Dermis microvascular lymphatic vessel endothelial cell (primary cell): ENCODE measurements around the gene PPP4R3B. TPM values are rescaled to one million over a fixed set of nuclear protein-coding genes. Genes with fewer than 3 reads are reported as not detected.
A peak's percentile ranks its signal among the peaks of the same experiment; 100 is the strongest.

Source experiments
- DNase-seq, 2 donors: peaks; one replicate each; pipeline versions ENCODE4 v3.0.0 to v3.0.0-alpha.2; 2010; ENCODE audit warnings: low read depth in 2 of 2
- total RNA-seq: library from RNA; depleted of rRNA; stranded (reverse); fragments of >200 nt; gene quantifications from 2 replicates; pipeline ENCODE4 v1.2.1, GENCODE V29; 2014

PPP4R3B gene
- 33.6 and 36.9 TPM in 2 replicates for total RNA-seq

- peak; percentile 99 to 100 for DNase-seq
Measured at GRCh38 chr2:55617175-55618024, at the start of gene PPP4R3B. Gene PPP4R3B, minus strand, starts transcription at chr2:55617622. Its CDS starts 337 bp downstream, at chr2:55617285.

GRCh38 chr2:55653255-55653654 is 35.8 kb upstream of the PPP4R3B start:
- DNase-seq: no peak

GRCh38 chr2:55649211-55649610 is 31.8 kb upstream of the PPP4R3B start:
- peak; percentile 61 to 74 for DNase-seq

DNA sequence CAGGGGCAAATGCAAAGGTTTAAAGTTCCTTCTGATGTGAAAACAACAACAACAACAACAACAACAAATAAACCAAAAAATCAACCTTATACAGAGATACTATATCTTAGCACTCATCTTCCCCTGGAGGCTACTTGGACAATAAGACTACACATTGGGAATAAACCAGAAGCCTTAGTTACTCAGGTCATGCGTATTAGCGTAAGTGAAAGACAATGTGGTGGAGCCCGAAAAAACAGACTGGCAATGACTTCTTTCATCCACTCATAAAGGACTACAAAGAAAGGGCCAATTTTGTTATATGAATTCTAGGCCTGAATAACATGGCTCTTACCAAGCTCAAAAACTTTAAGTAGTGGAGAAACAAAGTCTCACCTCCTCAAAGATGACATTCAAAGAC is 19.4 kb upstream of the PPP4R3B start:
- no peak for DNase-seq

DNA sequence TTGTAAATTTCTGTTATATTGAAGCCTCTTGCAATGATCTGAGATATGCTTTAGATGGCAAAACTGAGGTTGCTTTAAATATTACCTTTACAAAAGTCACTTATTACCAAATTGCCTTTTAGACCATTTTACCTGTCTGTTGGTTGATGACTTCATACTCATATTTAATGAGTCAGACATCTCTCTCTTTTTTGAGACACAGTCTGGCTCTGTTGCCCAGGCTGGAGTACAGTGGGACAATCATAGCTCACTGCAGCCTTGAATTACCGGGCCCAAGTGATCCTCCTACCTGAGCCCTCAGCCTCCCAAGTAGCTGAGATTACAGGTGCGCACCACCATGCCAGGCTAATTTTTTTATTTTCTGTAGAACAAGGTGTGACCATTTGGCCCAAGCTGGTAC is 11.5 kb upstream of the PPP4R3B start:
- no peak for DNase-seq

DNA sequence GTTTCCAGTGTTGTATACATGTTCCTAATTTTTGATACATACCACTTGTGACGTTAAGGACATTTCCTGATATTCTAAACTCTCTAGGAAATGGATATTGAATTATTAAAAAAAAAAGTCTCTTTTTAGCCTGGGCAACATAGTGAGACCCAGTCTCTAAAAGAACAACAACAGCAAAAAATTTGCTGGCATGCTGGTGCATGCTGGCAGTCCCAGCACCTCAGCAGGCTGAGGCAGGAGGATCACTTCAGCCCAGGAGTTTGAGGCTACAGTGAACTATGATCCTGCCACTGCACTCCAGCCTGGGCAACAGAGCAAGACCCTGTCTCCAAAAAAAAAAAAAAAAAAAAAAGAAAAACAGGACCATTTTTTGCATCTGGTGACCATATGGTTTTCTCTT is 10.5 kb upstream of the PPP4R3B start:
- DNase-seq: no peak

GRCh38 chr2:55621802-55622201 is 4.4 kb upstream of the PPP4R3B start:
- no peak for DNase-seq

DNA sequence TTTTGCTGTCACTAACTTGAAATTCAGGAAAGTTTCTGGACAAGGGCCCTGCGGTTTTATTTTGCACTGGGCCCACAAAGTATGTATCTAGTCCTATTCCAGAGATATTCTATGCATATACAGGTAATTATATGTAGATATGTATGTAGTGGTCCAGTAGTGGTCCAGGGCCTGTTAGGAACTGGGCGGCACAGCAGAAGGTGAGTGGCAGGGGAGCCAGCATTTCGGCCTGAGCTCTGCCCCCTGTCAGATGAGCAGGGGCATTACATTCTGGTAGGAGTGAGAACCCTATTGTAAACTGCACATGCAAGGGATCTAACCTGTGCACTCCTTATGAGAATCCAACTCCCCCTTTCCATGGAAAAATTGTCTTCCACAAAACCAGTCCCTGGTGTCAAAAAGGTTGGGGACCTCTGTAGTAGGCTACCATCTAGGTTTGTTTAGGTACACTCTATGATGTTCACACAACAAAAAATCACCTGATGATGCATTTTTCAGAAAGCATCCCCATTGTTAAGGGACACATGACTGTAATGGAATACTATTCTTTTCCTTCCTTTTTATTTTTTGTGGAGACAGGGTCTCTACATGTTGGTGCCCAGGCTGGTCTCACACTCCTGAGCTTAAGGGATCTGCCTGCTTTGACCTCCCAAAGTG is 2.8 kb upstream of the PPP4R3B start:
- peak in 1 of 2 donors; percentile 49 for DNase-seq

DNA sequence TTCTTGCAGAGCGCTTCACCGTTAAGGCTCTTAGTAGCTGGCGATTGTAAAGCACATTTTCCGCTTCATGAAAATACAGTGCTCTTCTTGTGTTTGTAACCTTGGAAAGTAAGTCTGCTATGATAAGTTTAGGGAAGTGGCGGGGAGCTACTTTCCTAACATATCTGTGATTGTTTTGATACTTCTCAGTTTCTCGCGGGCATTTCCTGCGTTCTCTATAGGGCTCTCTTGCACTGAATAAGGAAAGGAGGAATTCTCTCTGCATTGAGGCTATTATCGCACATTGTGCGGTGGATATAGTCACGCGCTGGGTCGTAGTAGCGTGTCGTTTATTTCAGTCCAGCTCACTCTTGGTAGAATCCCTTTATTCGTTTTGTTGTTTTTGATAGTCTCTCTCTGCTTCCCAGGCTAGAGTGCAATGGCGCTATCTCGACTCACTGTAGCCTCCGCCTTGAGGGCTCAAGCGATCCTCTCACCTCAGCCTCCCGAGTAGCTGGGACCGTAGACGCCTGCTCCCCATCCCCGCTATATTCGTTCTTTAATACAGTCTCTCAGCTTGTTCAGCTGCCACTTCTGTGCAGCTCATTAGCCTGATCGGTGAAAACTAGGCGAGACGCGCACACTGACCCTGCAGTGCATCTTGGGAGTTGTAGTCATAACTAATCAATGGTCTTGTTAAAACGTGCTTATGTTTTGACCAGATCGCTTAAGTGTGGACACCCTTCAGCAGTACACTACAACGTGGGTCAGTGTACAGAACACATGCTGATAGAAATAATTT is 1.0 kb upstream of the PPP4R3B start:
- DNase-seq: peak; percentile 51 to 72

- DNase-seq: no peak
Measured at GRCh38 chr2:55618025-55618274, 528 bp upstream of the PPP4R3B start.

GRCh38 chr2:55616551-55617174 is 759 bp downstream of the PPP4R3B start:
- peak; percentile 76 to 77 for DNase-seq

DNA sequence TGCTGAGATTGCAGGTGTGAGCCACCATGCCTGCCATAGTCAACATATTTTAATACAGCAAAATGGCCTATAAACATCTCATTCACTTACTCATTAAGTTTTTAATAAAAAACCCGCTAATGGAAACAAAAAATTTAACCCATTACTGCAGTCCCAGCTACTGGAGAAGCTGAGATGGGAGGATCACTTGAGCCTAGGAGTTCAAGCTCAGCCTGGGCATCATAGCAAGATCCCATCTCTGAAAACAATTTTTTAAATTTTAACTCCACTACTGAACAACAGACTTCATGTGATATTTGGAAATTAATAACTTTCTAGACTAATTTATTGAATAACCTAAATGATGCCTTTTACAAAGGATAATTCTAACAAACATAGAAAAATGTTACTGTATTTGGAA is 5.4 kb downstream of the PPP4R3B start:
- DNase-seq: no peak

DNA sequence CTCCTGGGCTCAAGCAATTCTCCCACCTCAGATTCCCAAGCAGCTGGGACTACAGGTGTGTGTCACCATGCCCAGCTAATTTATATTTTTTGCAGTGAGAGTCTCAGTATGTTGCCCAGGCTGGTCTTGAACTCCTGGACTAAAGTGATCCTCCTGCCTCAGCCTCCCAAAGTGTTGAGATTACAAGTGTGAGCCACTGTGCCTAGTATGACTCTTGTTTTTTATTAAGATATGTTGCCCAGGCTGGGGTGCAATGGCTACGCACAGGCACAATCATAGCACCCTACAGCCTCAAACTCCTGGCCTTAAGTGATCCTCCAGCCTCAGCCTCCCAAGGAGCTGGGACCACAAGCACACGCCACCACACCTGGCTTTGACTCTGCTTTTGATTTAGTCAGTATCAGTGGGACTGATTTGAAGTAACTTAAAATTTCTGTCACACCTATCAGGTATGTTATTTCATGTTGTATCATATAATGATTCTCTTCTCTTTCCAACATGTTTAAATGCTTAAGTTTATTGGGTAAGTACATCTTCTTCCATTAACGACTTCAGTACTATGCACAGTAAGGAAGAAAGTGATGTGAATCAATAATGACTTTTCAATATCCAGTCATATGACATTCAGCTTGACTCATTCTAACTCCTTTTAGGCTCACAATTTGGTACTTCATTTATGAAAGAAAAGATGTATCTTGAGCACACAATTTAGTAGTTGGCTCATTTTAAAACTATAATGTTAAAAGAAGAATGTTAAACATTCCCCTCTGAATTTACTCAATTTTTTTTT is 6.3 kb downstream of the PPP4R3B start:
- DNase-seq: no peak

DNA sequence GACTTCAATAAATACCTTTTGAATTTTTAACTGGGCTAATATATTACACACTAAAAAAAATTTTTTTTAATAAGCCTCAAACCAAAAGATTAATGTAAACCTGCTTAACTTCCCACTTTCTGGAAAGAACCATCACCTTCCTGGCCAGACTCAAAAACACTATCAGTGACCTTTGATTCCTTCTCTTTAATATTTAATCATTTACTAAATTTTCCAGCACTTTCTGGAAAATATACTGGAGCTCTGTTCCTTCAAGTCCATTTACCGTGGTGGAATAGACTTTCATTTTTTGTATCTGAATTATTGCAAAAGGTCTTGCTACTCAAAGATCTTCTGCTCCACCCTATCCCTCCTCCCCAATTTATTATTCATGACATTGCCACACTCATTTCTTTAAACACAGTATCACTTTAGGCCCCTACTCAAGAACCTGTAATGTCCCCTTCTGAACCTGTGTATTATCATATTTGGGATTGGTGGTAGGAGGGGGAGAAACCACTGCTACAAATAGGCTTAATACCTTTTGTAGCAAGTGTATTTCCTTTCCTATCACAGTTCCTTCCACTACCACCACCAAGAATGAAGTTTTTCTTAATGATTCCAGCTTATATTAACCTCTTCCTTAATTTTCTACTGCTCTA is 7.4 kb downstream of the PPP4R3B start:
- no peak for DNase-seq

- no peak for DNase-seq
Measured at GRCh38 chr2:55609193-55609794, 8.1 kb downstream of the PPP4R3B start.

GRCh38 chr2:55607717-55608116 is 9.7 kb downstream of the PPP4R3B start:
- DNase-seq: no peak

DNA sequence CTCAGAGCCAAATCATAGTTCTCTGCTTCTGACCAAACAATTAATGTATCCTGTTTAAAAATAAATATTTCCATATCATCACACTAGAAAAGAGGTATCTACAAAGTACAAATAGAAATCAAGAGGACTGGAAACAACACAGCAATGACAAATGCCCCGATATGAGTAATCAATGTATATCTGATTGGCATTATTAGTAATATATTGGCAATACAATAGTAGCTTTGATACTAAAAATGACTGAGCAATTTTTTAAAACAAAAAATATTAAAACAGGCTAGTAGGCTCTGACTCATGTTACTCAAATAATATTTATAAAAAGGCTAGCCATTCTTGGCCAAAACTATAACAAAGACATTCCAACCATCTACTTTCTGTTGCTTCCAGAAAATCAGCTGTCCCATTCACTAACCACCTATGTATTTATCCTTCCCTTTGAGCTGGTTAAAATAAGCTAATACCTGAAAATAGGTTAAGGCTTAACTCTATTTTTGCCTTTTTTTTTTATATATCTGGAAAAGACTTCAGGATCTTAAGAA is 13.3 kb downstream of the PPP4R3B start:
- DNase-seq: peak in 1 of 2 donors; percentile 13

GRCh38 chr2:55601849-55602248 is 15.6 kb downstream of the PPP4R3B start:
- DNase-seq: no peak

DNA sequence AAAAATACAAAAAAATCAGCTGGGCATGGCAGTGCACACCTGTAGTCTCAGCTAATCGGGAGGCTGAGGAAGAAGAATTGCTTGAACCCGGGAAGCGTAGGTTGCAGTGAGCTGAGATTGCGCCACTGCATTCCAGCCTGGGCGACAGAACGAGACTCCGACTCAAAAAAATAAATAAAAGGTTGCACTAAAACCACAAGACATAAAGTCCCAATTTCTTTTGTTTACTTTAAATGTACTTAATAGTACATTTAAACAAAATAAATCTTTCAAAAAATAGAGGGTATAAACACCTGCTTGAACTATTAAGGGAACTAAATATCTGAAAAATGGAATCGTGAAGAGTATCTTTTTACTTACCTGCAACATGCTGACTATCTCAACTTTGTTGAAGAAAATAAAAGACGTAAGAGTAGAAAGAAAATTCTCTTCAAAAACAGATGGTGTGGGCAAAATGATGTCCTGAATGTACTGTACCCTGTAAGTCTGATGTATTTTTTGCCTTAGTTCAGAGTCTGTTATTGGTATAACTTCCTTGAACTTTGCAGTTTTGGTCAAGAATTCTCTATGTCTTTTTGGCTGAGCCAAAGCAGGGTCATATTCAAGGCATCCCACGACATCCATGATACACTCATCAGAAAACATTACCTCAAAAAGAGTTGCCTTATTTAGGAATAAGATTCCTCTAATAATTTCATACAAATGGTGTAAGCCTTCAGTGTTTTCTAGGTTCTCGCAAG is 19.2 kb downstream of the PPP4R3B start:
- no peak for DNase-seq
